ENCODE measurements around the gene RNF114.
"Not testable (repeated sequence)": the region's sequence is repeated elsewhere in the genome, so short reads cannot be mapped to it uniquely, and the experiment has no call there.

The RNF114 gene

DNA sequence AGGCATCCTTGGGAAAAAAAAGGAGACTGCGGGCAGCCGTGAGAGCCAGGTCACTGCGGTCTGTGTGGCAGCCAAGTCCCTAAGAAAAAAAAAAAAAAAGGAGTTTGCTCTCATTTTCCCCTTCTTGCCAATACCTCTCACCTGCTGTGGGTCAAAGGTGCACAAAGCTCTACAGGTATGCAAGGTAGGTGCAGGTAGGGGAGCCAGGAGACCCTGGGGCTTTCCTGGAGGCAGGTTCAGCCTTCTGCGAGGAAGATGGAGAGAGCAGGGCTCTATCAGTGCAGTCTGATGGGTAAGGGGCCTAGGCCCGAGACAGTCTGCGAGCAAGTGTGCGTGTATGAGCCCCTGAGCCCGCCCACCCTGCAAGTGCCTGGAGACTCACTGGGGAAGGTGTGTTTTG, 34.3 kb downstream of the RNF114 start:
- no peaks in the 10 kb centered on the region for H3K27me3 ChIP-seq (ENCODE audit: insufficient read depth, poor library complexity, severe bottlenecking)
- H3K4me1 ChIP-seq (ENCODE audit: insufficient read depth, poor library complexity, severe bottlenecking), result peaks cover 22% of the 10 kb centered on the region
- H3K36me3 ChIP-seq (ENCODE audit: low read depth), result no peaks in the 10 kb centered on the region
- H3K27ac ChIP-seq (ENCODE audit: poor library complexity, severe bottlenecking), result no peak overlapping the region
- TF ChIP-seq, protein P1, sequence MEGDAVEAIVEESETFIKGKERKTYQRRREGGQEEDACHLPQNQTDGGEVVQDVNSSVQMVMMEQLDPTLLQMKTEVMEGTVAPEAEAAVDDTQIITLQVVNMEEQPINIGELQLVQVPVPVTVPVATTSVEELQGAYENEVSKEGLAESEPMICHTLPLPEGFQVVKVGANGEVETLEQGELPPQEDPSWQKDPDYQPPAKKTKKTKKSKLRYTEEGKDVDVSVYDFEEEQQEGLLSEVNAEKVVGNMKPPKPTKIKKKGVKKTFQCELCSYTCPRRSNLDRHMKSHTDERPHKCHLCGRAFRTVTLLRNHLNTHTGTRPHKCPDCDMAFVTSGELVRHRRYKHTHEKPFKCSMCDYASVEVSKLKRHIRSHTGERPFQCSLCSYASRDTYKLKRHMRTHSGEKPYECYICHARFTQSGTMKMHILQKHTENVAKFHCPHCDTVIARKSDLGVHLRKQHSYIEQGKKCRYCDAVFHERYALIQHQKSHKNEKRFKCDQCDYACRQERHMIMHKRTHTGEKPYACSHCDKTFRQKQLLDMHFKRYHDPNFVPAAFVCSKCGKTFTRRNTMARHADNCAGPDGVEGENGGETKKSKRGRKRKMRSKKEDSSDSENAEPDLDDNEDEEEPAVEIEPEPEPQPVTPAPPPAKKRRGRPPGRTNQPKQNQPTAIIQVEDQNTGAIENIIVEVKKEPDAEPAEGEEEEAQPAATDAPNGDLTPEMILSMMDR (IDR thresholded peaks at IDR 0.05; ENCODE audit: poor library complexity, severe bottlenecking), result no peak
- ATAC-seq (ENCODE audit: low read depth) (no peak), DNase-seq (ENCODE audit: low spot score) (no peak)
- no peak overlapping the region for H3K4me3 ChIP-seq (ENCODE audit: severe bottlenecking)
- no peaks in the 10 kb centered on the region for H3K9me3 ChIP-seq (ENCODE audit: severe bottlenecking)

DNA sequence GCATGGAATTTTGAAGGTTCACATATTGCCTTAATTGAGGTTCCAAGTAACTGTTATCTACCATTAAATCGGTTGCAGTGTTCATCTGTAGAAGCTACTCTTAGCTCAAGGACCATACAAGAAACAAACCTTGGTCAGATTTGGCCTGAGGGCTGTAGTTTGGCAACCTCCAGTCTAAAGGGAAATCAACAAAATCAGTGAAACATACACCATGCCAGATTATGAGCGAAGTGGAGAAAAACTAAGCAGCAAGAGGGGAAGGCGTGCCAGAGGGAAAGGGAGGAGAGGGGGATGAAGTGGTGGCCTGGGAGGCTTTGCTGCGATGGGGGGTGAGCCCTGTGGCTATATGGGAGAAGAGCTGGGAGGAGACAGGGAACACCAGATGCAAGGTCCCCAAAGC, 37.8 kb downstream of the RNF114 start:
- TF ChIP-seq, protein P1 (IDR thresholded peaks at IDR 0.05; ENCODE audit: poor library complexity, severe bottlenecking), result no peak
- ATAC-seq (ENCODE audit: low read depth) (no peak), DNase-seq (ENCODE audit: low spot score) (no peak)
- H3K27ac ChIP-seq (ENCODE audit: poor library complexity, severe bottlenecking), result no peak overlapping the region
- no peak overlapping the region for H3K4me3 ChIP-seq (ENCODE audit: severe bottlenecking)
- peaks cover 21% of the 10 kb centered on the region for H3K4me1 ChIP-seq (ENCODE audit: insufficient read depth, poor library complexity, severe bottlenecking)
- H3K9me3 ChIP-seq (ENCODE audit: severe bottlenecking), result no peaks in the 10 kb centered on the region
- H3K36me3 ChIP-seq (ENCODE audit: low read depth), result no peaks in the 10 kb centered on the region
- H3K27me3 ChIP-seq (ENCODE audit: insufficient read depth, poor library complexity, severe bottlenecking), result no peaks in the 10 kb centered on the region

DNA sequence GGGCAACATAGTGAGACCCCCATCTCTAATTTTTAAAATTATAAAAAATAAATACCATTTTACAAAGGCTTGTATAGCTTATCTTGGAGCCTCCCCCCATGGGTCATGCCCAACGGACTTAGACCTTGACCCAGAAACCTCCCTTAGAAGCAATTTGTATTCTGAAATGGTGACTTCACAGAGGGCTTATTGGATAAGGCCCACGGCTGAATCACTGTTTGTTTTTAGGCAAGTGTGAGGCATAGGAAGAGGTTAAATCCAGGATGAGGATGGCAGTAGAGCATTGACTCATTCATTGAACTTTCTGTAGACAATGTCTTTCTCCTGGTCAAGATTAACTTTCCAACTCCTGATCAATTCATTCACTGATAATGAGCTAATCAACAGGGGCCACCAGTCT, 40.3 kb downstream of the RNF114 start:
- TF ChIP-seq, protein P1 (IDR thresholded peaks at IDR 0.05; ENCODE audit: poor library complexity, severe bottlenecking), result no peak
- Histone ChIP-seq H3K36me3 (ENCODE audit: low read depth) (no peaks in the 10 kb centered on the region), H3K4me3 (ENCODE audit: severe bottlenecking) (no peak overlapping the region), H3K27ac (ENCODE audit: poor library complexity, severe bottlenecking) (no peak overlapping the region), H3K4me1 (ENCODE audit: insufficient read depth, poor library complexity, severe bottlenecking) (peaks cover 7% of the 10 kb centered on the region), H3K27me3 (ENCODE audit: insufficient read depth, poor library complexity, severe bottlenecking) (no peaks in the 10 kb centered on the region), H3K9me3 (ENCODE audit: severe bottlenecking) (no peaks in the 10 kb centered on the region)
- DNase-seq (ENCODE audit: low spot score) (no peak), ATAC-seq (ENCODE audit: low read depth) (peak; percentile 75)

DNA sequence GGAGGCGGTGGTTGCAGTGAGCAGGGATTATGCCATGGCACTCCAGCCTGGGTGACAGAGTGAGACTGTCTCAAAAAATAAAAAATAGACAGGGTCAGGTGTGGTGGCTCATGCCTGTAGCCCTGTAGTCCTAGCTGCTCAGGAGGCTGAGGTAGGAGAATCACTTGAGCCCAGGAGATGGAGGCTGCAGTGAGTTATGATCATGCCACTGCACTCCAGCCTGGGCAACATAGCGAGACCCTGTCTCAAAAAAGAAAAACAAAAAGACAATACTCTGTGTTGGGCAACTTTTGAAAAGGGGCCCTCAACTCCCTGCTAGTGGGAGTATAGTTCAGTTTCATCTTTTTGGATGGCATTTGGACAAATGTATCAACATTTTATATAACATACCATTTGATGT, 41.5 kb downstream of the RNF114 start:
- H3K4me3 ChIP-seq (ENCODE audit: severe bottlenecking); ATAC-seq (ENCODE audit: low read depth); H3K4me1 ChIP-seq (ENCODE audit: insufficient read depth, poor library complexity, severe bottlenecking); DNase-seq (ENCODE audit: low spot score); H3K27me3 ChIP-seq (ENCODE audit: insufficient read depth, poor library complexity, severe bottlenecking); H3K27ac ChIP-seq (ENCODE audit: poor library complexity, severe bottlenecking); H3K9me3 ChIP-seq (ENCODE audit: severe bottlenecking); H3K36me3 ChIP-seq (ENCODE audit: low read depth): not testable (repeated sequence)

DNA sequence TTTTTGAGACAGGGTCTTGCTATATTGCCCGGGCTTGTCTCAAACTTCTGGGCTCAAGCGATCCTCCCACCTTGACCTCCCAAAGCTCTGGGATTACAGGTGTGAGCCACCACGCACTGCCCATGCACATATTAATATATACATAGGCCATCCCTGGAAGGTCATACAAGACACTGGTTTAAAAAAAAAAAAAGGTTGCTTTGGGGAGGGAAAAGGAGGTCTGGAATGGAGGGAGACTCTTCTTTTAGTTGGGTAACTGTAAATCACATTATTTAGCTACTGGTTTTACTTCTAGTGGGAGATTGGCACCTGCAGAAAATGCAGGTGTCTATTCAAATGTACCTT, 42.5 kb downstream of the RNF114 start:
- peaks cover 7% of the 10 kb centered on the region for H3K4me1 ChIP-seq (ENCODE audit: insufficient read depth, poor library complexity, severe bottlenecking)
- no peak for DNase-seq (ENCODE audit: low spot score)
- no peaks in the 10 kb centered on the region for H3K36me3 ChIP-seq (ENCODE audit: low read depth)
- H3K27ac ChIP-seq (ENCODE audit: poor library complexity, severe bottlenecking), result no peak overlapping the region
- H3K4me3 ChIP-seq (ENCODE audit: severe bottlenecking), result no peak overlapping the region
- H3K9me3 ChIP-seq (ENCODE audit: severe bottlenecking), result no peaks in the 10 kb centered on the region
- ATAC-seq (ENCODE audit: low read depth), result no peak
- H3K27me3 ChIP-seq (ENCODE audit: insufficient read depth, poor library complexity, severe bottlenecking), result peaks cover 3% of the 10 kb centered on the region
- TF ChIP-seq, protein P1 (IDR thresholded peaks at IDR 0.05; ENCODE audit: poor library complexity, severe bottlenecking), result no peak

Measured in RWPE2 (cell line).